Activated CD4-positive, alpha-beta T cell treated with anti-CD3 and anti-CD28 coated beads, Interleukin-2, Interleukin-4, amounts not matched to agents 100 ng/mL and 50 ng/mL, durations not matched to agents 16 hours and 8 hours (primary cell): ENCODE measurements around the gene PAX1.

Experiments used
- DNase-seq: peaks from one replicate; pipeline ENCODE4 v3.0.0-alpha.2; 2020; ENCODE audit warnings: low spot score

PAX1 gene

DNA sequence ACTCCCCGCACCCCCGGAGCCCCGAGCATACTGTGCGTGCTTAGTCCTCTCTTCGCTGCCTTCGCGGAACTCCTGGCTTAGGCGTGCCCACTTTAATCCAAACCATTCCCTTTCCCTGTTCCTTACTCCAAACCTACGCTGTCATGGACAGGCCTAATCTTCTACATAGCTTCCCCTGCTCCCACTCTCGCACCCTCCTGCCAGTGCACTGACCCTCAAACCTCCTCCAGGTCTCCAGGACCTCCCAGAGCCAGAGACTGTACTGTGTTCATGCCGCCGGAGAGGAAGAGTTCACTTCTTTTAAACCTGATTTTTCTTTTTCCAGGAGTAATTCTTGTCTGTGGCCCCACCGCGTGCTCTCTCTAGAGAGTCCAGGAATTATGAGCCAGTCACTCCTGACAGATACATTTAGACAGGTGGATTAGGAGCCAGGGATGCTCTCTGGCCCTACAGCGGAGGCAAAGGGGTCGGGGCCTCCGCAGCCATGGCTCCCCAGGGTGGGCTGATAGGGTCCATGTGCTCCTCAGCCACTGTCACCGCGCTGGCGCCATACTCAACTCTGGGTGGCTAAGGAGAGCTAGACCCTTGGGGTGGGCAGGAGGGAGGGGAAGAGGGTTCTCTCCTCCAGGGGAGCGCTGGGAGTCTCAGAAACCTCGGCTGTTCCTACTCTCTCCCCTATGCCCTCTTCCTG lies 1.6 kb upstream of the PAX1 start:
- DNase-seq = no peak

DNA sequence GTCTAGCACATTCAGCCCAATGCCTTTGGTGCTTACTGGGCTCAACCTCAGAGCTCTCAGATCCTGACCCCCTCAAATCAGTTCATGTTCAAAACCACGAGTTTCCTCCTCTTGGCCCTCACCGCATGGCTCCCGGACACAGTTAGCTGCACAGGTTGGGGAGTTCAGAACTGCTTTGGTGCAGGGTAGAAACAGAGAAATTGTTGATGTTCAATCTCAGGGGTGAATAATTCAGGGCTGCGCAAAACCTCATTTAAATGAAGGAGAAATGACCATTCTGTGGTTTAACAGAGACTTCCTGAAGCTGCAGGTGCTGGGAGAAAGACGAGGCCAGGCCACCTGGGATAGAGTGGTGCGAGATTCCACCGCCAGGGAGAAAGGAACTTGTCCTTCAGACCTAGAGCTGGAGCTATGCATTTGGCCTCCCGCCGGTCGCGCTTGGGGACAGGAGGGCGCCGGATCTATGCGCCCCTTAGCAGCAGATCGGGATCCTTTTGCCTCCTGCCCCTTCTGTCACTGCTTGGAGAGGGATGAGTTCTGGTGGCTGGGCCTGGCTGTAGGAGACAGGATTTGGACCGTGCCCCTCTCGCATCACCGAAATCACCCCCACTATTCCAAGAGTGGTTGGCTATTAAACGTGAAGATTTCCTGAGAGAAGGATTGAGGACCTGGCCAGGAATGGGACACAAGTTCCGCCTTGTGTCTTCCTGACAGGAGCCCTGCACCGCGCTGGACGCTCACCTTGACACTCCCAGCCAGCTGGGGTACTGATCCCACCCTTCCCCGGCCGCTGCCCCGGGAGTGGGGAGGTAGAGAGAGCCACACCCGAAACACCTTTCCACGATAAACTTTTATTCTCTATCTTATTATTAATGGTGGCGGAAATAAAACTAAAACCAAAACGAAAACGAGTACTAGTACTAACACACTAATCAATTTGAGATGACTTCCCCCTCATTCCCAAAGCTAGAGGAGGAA lies 767 bp upstream of the PAX1 start:
- no peak for DNase-seq

DNA sequence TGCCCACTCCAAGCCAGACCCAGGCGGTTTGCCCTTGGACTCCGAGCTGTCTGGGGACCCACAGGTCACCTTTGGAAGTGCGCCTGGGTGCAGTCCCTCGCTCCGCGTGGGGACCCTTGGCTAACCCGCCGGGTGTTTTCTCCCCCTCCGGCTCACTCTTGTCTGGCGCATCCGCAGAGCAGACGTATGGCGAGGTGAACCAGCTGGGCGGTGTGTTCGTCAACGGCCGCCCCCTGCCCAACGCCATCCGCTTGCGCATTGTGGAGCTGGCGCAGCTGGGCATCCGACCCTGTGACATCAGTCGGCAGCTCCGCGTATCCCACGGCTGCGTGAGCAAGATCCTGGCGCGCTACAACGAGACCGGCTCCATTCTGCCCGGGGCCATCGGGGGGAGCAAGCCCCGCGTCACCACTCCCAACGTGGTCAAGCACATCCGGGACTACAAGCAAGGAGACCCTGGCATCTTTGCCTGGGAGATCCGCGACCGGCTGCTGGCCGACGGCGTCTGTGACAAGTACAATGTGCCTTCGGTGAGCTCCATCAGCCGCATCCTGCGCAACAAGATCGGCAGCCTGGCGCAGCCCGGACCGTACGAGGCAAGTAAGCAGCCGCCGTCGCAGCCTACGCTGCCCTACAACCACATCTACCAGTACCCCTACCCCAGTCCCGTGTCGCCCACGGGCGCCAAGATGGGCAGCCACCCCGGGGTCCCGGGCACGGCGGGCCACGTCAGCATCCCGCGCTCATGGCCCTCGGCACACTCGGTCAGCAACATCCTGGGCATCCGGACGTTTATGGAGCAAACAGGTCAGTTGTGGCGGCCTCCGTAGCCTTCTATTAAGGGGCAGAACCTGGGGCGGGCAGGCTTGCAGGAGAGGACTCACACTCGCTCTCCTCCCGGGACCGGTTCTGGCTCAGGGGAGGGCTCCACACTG lies 1.1 kb downstream of the PAX1 start:
- no peak for DNase-seq

DNA sequence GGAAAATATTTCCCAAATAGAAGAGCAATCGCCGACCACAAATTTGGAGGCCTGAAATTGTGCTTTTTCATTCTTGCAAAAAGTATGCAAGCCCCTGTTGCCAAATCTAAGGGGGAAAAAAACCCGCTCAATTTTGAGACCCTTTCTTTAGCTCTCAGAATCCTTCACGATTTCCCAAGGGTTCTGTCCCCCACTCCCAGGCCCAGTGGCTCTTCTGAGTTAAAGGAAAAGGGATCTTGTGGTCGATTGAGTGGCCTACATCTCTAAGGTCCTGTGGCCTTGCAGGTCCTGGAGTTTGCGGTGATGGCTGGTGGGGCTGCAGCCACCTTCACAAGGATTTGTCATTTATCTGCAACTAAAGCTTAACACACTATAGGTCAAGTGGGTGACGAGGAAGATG lies 1.8 kb downstream of the PAX1 start:
- no peak for DNase-seq

DNA sequence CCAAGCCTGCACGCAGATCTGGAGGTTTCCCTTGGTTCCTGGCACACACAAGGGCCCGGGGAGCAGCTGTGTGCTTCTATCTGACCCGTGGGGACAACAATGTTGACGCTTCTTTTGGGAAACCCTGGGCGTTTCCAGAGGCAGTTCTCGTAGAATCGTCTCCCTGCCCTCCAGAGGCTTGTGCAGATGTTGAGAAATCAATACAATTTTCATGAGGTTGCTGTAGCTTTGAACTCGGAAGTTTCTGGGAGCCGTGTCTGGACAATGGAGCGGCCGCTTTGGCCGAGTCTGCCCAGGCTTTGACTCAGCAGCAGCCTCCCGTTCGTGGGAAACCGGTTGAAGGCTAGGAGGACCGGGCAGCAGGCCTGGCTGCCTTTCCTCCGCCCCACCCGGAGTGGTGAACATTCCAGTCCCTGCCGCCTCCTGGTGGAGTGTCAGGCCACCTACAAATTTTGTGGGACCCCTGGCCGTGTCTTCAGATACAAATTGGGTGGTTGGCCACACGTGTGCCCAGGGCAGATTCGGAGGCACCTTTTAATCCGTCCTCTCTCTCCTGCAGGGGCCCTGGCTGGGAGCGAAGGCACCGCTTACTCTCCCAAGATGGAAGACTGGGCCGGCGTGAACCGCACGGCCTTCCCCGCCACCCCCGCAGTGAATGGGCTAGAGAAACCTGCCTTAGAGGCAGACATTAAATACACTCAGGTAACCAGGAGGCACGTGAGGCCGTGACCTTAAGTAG lies 2.7 kb downstream of the PAX1 start:
- no peak for DNase-seq

DNA sequence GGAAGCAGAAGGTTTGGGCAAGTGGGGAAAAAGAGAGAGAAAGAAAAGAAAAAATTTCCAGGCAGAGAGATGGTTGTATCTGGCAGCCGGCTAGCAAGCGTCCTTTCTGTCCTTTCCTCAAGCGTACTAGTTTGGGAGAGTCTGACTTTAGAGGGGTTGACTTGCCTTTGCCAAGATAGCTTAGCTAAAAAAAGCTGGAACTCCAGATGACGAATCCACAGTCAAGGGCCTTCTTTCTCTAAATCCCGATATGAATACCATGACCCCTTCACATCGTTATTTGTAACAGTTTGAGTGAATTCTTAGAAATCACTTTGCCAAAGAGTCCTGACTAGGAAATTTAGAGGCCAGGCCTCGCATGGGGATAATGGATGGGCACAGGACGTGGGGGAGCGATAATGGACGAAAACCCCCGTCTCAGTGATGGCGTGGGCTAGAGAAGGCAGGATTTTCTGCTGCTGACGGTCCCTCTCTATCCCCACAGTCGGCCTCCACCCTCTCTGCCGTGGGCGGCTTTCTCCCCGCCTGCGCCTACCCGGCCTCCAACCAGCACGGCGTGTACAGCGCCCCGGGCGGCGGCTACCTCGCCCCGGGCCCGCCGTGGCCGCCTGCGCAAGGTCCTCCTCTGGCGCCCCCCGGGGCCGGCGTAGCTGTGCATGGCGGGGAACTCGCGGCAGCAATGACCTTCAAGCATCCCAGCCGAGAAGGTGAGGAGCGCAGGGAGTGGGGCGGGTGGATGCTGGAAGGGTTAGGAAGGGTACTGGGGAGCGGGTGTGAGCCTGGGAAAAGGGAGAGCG lies 3.5 kb downstream of the PAX1 start:
- DNase-seq = no peak

DNA sequence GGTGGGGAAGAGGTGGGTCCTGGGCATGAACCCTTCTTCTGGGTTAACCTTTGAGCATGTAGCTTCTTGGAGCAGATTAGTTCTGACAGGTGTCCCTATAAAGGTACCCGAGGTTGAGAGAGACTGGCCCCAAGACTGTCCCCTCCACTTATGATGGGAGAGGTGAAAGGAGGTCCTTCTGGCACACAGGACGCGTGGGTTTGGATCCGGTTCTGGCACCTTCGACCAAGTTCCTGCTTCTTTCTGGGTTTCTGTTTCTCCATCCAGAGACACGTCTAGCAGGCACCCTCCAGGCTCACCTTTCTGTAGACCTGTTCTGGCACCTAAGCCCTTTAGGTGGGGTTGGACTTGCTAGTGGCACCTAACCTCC lies 4.1 kb downstream of the PAX1 start:
- DNase-seq = no peak

DNA sequence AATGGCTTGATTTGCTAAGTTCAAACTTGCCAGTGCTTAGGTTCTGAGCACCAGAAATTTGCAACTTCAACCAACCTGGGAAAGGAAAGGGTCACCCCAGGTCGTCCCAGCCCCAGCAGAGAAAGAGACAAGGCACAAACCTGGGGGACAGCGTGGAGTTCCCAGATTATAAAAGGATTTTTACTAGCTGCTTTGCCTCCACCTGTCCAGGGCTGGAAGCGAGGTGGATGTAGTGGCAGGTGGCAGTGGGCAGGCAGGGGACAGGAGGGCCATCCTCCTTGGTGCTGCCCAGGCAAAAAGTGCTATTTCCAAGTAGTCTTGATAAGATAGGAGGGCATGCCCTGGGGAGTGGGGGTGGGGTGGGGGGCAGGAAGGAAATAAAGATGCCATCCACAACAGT lies 4.9 kb downstream of the PAX1 start:
- no peak for DNase-seq

DNA sequence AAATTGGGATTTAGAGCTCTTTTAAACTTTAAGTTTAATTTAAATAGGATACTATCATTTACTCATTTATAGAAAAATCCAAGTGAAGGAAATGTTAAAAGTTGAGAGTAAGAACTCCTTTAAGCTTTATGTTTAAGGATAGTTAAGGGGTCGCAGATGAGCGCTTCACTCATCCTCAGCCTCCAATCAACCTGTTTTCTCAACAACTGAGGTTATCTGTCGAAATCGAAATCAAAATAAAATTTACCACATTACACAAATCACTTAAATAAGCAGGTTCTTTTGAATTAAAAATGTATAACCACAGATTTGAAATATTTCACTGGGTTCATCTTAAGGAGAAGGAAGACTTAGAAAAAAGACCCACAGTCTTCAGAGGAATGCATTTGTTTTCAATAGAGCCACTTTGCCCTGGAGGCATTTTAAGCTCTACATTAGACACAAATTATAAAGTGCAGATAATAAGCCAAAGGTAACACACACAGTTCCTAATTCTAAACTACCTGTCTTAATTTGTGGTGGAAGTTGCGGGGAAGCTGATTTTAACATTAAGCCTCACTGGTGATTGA lies 5.5 kb downstream of the PAX1 start:
- DNase-seq = no peak

DNA sequence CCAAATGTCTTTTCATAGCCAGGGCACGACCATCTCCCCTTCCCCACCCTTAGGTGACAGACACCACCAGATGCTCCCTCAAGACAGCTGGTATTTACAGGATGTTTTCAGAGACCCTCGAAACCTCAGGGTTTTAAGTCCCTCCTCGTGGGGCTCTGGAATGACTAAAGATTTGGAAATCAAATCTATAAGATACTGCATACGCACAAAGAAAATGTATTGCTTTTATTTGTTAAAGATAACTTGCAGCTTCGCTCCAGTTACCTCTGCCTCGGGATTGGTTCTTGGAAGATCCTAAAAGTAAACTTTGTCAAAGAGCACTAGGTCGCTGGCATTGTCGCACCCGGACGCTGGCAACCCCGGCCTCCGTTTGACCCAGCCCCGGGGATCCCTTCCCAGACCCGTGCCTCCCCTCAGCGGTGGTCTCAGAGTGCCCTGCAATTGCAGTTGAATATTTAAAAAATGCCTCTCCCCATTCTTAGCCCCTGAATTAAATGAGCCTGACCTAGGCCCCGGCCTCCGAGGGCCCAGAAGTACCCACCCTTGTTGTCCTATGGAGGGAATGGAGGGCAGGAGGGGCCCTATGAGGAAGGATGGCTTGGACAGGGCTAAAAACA lies 7.1 kb downstream of the PAX1 start:
- no peak for DNase-seq

DNA sequence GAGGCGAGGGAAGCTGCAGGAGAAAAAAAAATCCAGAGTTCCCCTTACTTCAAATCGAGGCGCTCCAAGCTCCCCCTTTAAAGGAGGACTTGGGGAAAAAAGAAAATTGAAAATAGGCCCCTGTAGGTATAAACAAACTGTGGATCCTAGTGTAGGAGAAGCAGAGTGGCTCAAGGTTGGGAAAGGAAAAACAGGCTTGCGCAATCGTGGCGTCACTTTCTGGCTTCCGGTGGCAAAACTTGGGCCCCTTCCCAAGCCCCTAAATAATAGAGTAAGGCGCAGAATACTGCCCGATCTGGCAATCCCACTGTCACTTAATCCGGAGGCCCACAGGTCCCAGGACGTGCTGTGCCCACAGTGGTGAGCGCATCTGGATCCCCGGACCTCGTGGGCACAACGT lies 8.0 kb downstream of the PAX1 start:
- no peak for DNase-seq

DNA sequence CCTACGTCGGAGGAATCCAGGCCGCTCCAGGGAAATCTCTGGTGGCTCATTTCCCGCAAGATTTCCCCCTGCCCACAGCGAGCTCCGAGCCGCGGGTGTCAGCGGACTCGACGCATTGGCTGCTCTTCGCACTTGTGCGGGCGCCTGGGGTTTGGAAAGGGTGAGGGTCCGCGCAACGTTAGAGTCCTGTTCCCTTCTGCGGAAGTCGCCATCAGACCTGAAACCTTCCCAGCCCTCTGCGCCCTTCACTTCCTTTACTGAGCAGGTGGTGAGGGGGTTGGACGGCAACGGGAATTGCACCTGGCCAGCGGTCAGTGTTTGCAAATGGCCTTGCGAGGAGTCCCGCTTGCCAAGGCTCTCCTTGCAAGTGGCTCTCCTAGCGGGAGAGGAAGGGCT lies 8.4 kb downstream of the PAX1 start:
- DNase-seq = no peak

DNA sequence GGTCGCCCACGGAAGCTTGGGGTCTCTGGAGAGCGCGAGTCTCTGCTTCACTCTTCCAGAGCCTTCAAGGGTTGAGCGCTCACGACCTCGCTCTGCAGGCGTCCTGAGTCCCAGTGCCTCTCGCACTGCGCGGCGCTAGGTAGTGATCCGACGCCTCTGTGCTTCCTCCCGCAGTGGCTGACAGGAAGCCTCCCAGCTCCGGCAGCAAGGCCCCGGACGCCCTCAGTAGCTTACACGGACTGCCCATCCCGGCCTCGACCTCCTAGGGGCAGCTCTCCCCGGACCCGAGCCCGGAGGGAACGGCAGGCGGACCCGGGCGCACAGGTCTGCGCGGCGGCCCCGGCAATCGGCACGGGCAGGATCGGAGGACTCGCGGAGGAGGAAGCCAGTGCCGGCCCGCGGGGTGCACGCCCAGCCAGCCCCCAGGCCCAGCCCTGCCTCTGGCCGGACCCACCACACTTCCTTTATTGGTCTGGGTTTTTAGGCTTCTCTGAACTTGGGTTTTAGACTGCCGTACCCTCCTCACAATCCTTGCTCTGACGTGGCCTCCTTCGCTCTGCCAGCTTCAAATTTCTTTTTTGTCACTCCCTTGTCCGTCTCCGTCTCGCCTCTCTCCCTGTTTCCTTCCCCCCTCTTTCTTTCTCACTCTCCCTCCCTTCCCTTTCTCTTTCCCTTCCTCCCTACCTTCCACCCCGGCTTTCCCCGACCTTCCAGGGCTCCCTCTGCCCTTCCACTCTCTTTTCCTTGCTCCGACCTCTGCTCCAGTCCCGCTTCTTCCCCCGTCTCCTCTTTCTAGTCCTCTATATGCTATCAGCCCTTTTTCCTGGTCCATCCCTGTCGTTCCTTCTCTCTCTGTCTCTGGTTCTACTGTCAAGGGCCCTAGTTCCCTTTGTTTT lies 9.1 kb downstream of the PAX1 start:
- DNase-seq = no peak

DNA sequence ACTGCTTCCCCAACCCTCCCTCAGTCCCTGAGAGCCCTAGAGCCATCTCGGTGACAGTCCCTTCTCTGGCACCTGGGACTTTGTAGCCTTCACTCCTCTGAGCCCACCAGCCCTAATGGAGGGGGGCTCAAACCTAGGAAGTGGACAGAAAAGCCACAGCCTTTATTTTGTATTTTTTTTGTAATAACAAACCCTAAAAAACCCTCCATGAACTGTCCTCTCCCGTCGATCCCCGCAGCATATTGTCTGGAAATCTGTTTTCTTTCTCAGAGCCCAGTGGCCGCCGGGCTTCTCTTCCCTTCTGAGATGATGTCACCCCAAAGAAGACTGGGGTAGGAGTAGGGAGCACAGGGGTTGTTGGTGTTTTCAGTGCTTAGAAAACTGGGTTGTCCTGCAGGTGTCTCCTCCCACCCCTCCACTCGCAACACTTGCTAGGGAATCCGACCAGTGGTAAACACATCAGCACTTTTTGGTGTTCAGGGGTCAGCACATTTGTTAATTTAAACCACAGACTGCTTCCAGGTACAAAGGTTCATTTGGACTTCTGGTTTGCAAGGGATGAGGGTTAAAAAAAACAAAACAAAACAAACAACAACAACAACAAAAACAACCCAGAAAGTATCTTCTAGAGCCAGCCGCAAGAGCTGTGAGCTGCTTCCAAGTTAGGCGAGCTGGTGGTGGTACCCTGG lies 9.9 kb downstream of the PAX1 start:
- DNase-seq = no peak

DNA sequence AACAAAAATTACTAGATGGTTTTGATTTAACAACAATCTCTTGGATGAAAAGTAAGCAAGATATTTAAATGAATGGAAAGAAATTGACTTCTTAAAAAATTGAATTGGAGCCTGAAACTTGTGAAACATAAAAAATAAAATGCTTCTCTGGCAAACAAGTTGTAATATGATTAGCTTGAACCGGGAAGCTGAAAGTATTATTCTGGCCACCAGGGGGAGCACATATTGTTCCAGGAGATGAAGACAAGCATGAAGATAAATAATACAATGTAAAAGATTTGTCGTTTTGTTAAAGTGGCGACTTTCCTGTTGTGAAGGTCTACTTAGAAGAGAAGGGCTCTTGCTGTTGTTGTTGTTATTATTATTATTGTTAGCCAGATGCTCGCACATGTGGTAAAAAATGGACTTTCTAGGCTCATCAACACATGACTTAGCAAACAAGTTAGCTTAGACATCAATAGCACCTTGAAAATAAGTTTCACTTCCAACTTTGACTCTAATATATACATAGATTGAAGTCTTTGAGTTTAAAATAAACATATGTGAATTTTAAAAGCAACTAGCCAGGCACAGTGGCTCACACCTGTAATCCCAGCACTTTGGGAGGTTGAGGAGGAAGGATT lies 14.2 kb downstream of the PAX1 start:
- DNase-seq = peak; percentile 55

DNA sequence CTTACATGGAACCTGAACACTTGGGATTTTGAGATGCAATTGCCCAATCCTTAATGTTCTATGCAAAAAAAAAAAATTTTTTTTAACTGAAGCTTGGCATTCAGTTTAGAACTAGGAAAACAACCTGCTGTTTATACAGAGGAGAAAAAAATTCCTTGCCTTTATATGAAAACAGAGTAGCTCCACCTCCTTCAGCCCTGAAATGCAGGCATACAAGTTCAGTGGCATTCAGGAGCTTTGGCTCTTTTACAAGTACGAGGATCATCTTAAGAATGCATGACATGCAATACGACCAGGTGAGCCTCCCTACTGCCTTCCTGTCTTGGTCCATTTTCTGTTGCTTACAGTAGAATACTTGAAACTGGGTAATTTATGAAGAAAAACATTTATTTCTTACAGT lies 20.4 kb downstream of the PAX1 start:
- DNase-seq = no peak

DNA sequence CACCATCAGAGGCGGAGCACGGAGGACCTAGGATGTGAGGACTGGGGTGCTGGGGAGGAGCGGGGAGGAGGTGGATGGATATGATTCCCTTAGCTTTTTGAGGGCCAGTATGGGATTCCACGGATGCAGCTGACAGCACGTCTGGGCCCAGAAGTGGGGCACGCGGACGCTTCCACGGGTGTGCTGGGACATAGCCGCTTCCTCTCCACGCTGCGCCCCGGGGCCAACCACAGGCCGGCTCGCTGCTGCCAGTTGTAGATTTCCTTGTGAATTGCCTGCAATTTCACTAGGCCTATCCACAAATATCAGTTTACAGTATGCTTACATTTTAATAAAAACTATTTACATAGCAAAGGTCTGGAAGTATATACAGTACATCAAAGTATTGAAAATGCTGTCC lies 23.9 kb downstream of the PAX1 start:
- no peak for DNase-seq

DNA sequence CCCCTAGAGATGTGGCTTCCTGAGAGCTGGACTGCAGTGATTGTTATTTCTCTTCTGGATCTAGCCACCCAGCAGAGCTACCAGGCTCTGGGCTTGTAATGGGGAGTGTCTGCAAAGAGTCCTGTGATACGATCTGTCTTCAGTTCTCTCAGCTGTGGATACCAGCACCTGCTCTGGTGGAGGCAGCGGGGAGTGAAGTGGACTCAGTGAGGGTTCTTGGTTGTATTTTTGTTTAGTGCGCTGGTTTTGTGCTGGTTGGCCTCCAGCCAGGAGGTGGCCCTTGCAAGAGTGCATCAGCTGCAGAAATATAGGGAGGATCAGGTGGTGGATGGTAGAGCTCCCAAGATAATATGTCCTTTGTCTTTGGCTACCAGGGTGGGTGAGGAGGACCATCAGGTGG lies 33.7 kb downstream of the PAX1 start:
- no peak for DNase-seq
